ENCODE data around the gene HSD17B11. TPM values are rescaled to one million over a fixed set of nuclear protein-coding genes. Genes with fewer than 3 reads are reported as not detected.
A peak's percentile ranks its signal among the peaks of the same experiment; 100 is the strongest.
"Not testable (repeated sequence)": the region's sequence is repeated elsewhere in the genome, so short reads cannot be mapped to it uniquely, and the experiment has no call there.

Gene HSD17B11
- total and polyA plus RNA-seq, 8 donors, result 20.0 to 53.5 (median 34.8) TPM

- no peak for FAIRE-seq
- Histone ChIP-seq H3K36me3 (no peaks in the 10 kb centered on the region), H3K9me3 (no peaks in the 10 kb centered on the region), H3K4me3 (no peak overlapping the region), H3K27me3 (no peaks in the 10 kb centered on the region), H3K4me1 (peaks cover 0 to 3% (median 0%) of the 10 kb centered on the region in 3 donors), H3K27ac (no peak overlapping the region)
- 89 to 96% methylated on average over 1 of the region's 1 CpG for WGBS, 2 donors
- intact Hi-C loops (cut with DNase I), result no loop called here
- no peak for ATAC-seq
- TF ChIP-seq, protein P1, sequence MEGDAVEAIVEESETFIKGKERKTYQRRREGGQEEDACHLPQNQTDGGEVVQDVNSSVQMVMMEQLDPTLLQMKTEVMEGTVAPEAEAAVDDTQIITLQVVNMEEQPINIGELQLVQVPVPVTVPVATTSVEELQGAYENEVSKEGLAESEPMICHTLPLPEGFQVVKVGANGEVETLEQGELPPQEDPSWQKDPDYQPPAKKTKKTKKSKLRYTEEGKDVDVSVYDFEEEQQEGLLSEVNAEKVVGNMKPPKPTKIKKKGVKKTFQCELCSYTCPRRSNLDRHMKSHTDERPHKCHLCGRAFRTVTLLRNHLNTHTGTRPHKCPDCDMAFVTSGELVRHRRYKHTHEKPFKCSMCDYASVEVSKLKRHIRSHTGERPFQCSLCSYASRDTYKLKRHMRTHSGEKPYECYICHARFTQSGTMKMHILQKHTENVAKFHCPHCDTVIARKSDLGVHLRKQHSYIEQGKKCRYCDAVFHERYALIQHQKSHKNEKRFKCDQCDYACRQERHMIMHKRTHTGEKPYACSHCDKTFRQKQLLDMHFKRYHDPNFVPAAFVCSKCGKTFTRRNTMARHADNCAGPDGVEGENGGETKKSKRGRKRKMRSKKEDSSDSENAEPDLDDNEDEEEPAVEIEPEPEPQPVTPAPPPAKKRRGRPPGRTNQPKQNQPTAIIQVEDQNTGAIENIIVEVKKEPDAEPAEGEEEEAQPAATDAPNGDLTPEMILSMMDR (IDR thresholded peaks at IDR 0.05), result no peak
- DNase-seq, result no peak
These were observed 84.9 kb downstream of the HSD17B11 start for GRCh38 chr4:87306056-87306455.

GRCh38 chr4:87305562-87305961, 85.4 kb downstream of the HSD17B11 start:
- WGBS, 2 donors, result 72 to 78% methylated on average over 7 of the region's 7 CpGs
- Histone ChIP-seq H3K4me1 (peaks cover 0 to 3% (median 0%) of the 10 kb centered on the region in 3 donors), H3K27me3 (no peaks in the 10 kb centered on the region), H3K4me3 (peak overlapping the region in 1 of 4 donors; percentile 11), H3K36me3 (no peaks in the 10 kb centered on the region), H3K27ac (no peak overlapping the region), H3K9me3 (no peaks in the 10 kb centered on the region)
- DNase-seq (no peak), FAIRE-seq (no peak), ATAC-seq (peak in 1 of 4 donors; percentile 32)
- TF ChIP-seq, protein P1 (IDR thresholded peaks at IDR 0.05), result no peak
- intact Hi-C loops (cut with DNase I), result no loop called here

DNA sequence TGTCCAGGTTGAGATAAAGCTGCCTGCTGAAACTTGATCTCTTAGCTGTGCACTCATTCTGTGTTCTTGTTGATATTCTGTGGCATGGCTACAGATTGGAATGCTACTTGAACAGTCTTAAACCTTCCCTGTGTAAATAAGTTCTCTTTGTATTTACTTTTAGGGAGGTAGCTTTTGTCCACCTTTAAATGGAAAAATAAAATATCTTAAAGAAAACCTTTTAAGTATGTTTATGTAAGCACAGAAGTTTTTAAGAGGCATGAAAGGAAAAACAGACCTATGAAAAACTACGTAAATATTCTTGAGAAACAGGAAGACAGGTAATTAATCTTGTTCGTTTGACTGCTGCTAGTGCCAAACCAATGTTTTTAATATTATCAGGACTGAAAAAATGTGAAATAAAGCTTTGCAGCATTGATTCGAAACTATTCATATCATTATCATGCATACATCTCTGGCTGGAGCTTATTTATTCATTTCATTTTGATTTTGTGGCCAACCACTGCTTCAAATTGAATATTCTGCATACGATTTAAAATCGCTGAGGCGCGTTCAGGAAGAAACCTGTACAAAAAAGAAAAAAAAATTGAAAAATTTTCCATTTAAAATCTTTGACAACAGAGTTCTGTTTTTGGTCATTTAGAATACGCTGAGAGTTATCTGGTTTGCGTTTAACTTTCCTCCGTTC, 86.1 kb downstream of the HSD17B11 start:
- DNase-seq, result no peak
- intact Hi-C loops (cut with DNase I), result no loop called here
- Histone ChIP-seq H3K9me3 (no peaks in the 10 kb centered on the region), H3K27me3 (no peaks in the 10 kb centered on the region), H3K4me1 (peaks cover 0 to 3% (median 0%) of the 10 kb centered on the region in 3 donors), H3K36me3 (no peaks in the 10 kb centered on the region), H3K4me3 (peak overlapping the region in 2 of 4 donors; percentile 2 to 11), H3K27ac (peak overlapping the region in 2 of 4 donors; percentile 42 to 43)
- ATAC-seq, result peak; percentile 93 to 98 (median 96)
- WGBS, 2 donors, result 42 to 49% methylated on average over 10 of the region's 10 CpGs
- no peak for FAIRE-seq
- TF ChIP-seq, protein P1 (IDR thresholded peaks at IDR 0.05), result no peak

GRCh38 chr4:87299898-87300297, 91.1 kb downstream of the HSD17B11 start:
- FAIRE-seq (no peak), DNase-seq (no peak), ATAC-seq (no peak)
- intact Hi-C loops (cut with DNase I), result no loop called here
- peaks cover 0 to 3% (median 0%) of the 10 kb centered on the region in 3 donors for H3K4me1 ChIP-seq
- H3K27me3 ChIP-seq, result no peaks in the 10 kb centered on the region
- no peak overlapping the region for H3K4me3 ChIP-seq
- 75 to 80% methylated on average over 4 of the region's 4 CpGs for WGBS, 2 donors
- no peaks in the 10 kb centered on the region for H3K9me3 ChIP-seq
- TF ChIP-seq, protein P1 (IDR thresholded peaks at IDR 0.05), result no peak
- H3K36me3 ChIP-seq, result no peaks in the 10 kb centered on the region
- H3K27ac ChIP-seq, result no peak overlapping the region

DNA sequence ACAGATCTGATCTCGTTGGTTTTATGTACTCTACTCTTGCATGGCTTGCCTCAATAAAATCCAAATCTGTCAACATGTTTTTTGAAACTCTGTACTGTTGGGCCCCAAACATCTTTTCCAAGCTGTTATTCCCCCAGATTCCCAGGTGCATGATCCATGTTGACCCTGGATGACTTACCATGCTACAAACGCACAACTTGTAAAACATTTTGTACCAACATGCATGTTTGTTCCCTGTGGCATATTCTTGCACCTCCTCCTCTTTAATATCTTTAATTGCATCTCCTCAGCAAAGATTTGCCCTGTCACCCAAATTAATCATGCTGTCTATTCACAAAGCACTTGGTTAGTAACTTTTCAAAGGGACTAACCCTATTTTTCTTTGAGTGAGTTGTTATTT, 92.6 kb downstream of the HSD17B11 start:
- ATAC-seq, result no peak
- WGBS, 2 donors, result 62 to 65% methylated on average over 2 of the region's 2 CpGs

GRCh38 chr4:87294911-87295310, 96.1 kb downstream of the HSD17B11 start:
- FAIRE-seq; H3K27me3 ChIP-seq; H3K9me3 ChIP-seq; intact Hi-C loops (cut with DNase I); H3K36me3 ChIP-seq; H3K4me3 ChIP-seq; H3K4me1 ChIP-seq; ATAC-seq; H3K27ac ChIP-seq; DNase-seq: not testable (repeated sequence)
- 76 to 94% methylated on average over 11 of the region's 11 CpGs for WGBS, 2 donors

More for the DNA sequence above, 92.6 kb downstream of the HSD17B11 start:
- Histone ChIP-seq H3K9me3 (no peaks in the 10 kb centered on the region), H3K27me3 (no peaks in the 10 kb centered on the region), H3K4me1 (no peaks in the 10 kb centered on the region), H3K27ac (no peak overlapping the region), H3K36me3 (no peaks in the 10 kb centered on the region), H3K4me3 (no peak overlapping the region)
- intact Hi-C loops (cut with DNase I), result no loop called here
- FAIRE-seq, result no peak
- no peak for DNase-seq
- TF ChIP-seq, protein P1 (IDR thresholded peaks at IDR 0.05), result no peak

- H3K4me3 ChIP-seq; ATAC-seq; H3K4me1 ChIP-seq; H3K27ac ChIP-seq; H3K9me3 ChIP-seq; H3K27me3 ChIP-seq; FAIRE-seq; H3K36me3 ChIP-seq; intact Hi-C loops (cut with DNase I); DNase-seq: not testable (repeated sequence)
- 91 to 92% methylated on average over 7 of the region's 7 CpGs for WGBS, 2 donors
These were observed 97.1 kb downstream of the HSD17B11 start for GRCh38 chr4:87293889-87294288.
